GM18520 (cell line): ENCODE data around the gene RERE.

Experiments used
- ATAC-seq: cut with Tn5 transposase; IDR thresholded peaks from one replicate; pipeline ENCODE4 v1.9.1; 2021; ENCODE audit not compliant: unreplicated experiment

The RERE gene

DNA sequence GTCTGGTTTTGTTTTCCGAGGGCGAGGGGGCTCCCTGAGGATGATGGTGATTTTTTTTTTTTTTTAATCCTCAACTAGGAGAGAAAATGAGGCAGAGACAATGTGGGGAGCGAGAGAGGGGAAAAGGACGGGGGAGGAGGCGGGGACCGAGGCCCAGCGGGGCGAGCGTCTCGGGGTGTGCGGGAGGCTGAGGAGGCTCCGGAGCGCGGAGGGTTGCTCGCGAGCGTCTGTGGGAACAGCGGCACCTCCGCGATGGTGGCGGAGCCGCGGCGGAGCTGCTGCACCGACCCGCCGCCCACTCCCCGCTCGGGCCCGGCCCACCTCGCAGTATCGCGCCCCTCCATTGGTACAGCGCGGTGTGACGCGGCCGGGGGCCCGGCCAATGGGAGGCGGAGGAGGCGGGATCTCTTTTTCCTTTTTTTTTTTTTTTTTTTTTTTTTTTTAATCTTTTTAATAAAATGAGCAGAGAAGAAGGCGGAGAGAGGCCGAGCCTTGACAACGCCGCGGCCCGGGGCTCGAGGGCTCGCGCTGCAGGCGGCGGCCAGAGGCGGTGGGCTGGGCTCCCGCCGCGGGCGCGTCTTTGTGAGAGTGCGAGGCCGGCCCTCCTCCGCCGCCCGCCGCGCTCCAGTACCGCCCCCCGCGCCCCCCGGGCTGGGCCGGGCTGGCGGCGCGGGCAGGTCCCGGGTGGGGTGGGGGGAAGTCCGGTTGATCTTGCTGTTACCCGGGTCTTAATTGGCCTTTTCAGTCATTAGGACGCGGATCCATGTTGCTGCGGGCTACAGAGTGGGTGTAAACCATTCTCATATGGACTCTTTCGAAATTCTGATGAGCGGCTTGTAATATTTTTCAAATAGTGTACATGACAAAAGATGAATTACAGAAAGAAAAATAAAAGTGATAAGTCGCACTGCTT, at the start of gene RERE:
TSS of gene RERE (minus strand) at position 229 of the 913 bp plus-strand sequence.
- ATAC-seq: peak; percentile 82

DNA sequence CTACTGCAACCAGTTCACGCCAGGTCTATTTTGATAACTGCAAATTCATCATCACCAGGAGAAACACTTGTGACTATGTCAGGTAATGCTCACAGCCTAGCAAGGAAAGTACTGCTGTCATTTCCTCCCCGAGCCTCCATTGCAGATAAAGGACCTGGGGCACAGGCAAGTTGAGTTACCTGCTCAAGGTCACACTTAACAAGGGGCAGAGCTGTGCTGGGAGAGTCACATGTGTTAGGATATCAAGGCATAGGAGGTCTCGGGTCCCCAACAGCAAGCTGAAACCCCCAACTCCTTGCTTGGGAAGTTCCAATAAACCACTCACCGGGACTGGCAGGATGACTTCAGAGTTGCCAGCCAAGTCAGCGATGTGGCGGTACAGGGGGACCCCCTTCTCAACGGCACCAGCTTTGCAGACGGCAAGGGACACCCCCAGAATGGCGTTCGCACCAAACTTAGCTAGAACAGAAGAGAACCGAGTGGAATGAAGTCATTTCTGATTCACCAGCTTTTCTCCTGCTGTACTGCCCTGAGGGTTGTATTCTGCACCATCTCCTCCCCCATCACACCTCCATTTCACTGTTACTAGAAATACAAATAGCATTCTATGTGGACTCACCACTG, 49.5 kb upstream of the RERE start:
- no peak for ATAC-seq

DNA sequence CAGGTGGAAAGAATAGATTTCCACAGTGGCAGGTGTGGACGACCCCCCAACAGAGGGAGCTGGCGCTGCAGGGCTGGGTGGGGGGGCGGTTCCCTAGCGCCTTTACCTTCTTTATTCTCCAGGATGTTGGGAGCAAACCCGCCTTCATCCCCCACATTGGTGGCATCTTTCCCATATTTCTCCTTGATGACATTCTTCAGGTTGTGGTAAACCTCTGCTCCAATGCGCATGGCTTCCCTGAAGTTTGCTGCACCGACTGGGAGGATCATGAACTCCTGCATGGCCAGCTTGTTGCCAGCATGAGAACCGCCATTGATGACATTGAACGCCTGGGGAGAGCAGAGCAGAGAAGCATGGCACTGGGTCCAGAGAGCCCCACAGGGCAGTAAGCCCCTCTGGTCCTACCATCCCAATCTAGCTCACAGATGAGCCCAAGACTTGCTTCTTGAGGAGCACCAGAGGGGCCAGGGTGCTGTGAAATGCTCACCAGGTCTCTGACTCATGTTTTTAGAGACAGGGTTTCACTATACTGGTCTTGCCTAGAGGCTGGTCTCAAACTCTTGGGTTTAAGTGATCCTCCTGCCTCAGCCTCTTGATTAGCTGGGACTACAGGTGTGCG, 48.8 kb upstream of the RERE start:
- no peak for ATAC-seq

DNA sequence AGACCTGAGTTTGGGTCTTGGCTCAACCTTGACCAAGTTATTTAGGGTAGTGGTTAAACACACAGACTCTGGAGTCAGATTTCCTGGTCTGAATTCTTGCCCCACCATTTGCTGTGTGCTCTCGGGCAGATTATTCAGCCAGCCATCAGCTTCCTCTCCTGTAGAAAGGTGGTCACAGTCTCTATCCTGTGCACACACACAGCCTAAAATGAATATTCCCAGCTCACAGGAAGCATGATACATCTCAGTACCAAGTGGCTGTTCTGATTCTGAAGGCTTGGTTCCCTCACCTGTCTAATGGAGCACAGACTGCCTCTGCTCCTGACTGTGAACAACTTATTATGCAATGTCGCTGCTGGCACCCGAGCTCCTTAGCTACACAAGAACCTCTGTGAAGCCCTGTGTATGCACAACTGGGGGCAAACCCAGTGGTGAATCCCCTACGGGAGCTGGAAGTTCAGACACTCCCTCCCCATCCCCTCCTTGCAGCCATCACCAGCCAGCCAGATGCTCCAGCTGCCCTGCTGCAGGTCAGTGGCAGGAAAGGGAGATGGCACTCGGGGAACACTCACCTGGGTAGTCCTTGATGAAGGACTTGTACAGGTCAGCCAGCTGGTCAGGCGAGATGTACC, 47.4 kb upstream of the RERE start:
- ATAC-seq: no peak

DNA sequence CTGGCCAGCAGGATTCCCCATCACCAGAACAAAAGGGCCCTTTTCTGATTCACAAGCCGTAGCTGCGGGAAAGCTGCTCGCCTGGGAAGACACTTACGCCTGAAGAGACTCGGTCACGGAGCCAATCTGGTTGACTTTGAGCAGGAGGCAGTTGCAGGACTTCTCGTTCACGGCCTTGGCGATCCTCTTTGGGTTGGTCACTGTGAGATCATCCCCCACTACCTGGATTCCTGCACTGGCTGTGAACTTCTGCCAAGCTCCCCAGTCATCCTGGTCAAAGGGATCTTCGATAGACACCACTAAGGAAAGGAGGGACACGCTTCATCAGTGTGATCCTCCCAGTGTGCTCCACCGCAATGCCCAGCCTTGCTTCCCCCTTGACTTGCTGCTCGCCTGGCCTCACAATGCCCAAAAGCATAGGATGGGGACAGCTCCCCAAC, 46.4 kb upstream of the RERE start:
- ATAC-seq: no peak

DNA sequence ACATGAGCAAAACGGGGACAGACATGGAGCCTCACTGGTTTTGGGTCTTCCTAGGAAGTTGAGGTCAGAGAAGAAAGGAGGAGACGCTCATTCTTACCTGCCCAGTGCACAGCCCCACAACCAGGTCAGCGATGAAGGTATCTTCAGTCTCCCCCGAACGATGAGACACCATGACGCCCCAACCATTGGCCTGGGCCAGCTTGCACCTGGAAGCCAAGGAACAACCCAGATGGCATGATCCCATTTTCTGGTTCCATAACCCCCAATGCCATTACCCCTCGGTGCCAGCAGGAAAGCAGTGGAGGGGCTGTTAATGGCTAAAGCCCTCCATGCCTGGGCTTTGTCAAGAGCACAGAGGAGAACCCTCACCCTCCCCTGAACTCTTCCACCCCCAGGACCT, 45.7 kb upstream of the RERE start:
- no peak for ATAC-seq

DNA sequence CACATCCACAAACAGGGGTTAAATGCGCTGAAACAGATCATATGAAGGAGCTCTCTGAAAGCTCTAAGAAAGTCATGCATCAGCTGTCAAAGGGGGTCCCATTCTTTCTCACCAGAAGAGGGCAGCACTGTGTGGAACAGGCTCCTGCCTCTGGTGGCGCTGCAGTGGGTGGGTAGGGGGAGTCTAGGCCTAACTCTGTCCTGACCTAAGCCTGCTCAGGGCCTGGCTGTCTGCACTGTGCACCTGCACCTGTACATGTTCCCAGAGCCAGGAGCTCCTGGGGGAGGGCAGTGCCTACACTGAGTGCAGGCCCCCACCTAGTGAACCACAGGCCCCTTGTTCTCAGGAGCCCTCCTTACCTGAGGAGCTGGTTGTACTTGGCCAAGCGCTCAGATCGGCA, 45.1 kb upstream of the RERE start:
- ATAC-seq: no peak

DNA sequence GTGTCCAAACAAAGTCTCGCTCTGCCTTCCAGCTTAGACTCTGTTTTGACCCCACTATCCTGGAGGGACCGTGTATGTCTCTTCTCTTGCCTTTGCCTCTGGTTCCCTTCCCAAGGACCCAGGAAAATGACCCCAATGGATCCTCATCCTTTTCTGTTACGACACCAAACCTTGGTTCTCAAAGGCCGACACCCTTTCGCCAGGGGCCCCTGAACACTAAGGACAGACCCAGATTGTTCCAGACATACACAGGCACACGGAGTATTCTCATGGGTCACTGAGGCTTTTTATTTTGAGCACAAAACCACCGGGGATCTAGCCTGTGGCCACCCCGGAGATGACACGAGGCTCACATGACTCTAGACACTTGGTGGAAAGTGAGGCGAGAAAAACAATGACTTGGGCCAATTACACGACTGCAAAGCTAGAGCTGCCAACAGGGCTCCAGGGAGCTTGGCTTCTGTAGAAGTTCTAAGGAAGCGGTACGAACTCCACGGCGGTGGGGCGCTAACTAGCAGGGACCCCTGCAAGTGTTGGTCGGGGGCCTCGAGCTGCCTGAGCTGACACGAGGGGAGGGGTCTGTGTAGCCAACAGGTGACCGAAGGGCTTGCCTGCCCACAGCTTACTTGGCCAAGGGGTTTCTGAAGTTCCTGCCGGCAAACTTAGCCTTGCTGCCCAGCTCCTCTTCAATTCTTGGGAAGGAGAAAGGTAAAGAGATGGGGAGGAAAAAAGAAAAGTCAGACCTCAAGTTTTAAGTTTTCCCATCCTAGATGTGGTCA, 43.5 kb upstream of the RERE start:
- ATAC-seq: no peak

DNA sequence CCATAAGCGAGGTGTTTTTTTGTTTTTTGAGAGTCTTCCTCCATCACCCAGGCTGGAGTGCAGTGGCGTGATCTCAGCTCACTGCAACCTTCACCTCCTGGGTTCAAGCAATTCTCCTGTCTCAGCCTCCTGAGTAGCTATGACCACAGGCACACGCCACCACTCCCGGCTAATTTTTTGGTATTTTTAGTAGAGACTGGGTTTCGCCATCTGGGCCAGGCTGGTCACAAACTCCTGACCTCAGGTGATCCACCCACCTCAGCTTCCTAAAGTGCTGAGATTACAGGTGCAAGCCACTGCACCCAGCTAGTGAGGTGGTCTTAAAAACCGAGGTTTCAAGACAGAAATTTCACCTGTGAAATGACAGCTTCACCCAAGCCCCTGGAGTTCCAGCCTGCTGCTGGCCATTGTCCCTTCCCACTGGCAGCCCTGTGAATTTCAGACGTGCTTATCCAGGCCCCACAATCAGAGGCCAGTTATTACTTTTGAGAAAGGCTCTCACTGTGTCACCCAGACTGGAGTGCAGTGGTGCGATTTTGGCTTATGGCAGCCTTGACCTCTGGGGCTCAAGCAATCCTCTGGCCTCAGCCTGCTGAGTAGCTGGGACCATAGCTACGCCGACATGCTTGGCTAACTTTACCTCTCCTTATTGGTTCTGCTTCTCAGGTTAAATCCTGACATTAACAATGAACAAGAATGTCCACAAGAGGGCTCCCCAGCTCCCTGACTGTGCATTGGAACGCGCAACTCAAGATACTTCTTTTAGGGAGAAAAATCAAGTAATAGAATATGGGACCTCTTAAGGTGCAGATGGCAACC, 41.7 kb upstream of the RERE start:
- ATAC-seq: no peak

DNA sequence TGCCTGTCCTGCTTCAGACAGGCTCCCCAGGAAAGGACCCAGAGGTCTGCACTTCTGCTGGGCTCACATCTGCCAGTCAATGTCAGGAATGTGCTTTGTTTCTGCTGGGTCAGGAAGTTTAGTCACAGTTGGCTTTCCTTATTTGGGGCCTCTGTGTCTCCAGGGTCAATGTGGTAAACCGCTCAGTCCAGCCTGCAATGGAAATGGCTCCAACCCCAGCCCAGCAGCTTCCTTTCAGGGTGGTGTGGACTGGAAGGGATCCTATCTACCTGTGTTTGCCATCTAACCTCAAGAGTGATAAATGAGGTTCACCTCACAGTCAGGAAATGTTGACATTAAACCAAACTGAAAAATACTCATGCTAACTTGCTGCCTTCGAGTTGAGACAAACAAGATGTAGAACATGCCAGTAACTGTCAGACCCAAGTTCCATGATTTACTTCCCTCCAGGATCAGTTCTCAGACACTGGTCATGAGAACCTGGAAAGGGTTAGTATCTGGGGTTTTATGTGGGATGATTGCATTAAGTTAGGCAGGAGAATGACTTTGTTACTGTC, 40.8 kb upstream of the RERE start:
- no peak for ATAC-seq

DNA sequence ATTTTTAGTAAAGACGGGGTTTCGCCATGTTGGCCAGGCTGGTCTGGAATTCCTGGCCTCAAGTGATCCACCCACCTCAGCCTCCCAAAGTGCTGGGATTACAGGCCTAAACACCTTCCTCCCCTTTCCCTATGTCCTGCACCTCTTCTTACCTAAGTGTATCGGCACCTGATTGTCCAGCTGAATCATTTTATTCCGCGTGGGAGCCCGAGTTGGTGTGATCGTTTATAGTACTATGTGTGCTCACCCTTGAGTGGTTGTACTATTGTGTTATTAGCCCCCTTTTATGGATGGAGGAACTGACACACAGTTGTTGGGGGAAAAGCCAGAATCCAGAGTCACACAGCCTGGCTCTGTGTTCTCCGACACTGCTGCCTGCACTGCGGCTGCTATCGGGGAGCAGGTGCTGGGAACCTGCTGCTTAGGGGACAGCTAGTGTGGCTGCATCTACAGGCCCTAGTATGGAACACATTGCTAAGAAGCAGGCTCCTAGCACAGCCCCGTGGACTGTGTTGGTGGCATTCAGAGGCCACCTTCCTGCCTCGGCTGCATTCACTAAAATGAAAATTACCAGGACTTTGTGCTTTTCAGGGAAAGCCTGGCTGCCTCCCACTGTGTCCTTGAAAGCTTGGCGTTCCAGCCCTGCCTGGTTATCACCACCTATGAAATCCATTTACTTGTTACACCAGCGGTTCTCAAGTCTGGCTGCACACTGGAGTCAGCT, 39.4 kb upstream of the RERE start:
- no peak for ATAC-seq

DNA sequence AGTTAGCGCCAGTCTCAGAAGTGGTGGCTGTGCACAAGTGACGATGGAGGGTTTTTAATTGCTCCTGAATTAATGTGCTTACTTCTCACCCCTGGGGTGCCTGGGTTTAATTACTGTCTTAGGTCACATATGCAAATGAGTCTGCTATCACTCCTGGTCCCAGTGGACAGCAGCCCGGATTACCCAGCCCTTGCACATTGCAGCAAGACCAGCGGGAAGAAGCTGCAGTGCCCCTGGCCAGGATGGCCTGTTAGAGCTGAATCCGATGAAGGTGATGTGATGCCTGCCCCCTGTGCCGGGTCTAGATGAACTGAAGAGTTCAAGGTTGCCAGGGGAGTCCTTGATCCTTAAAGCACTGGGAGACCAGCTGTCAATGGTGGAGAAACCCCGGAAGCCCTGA, 36.8 kb upstream of the RERE start:
- no peak for ATAC-seq

DNA sequence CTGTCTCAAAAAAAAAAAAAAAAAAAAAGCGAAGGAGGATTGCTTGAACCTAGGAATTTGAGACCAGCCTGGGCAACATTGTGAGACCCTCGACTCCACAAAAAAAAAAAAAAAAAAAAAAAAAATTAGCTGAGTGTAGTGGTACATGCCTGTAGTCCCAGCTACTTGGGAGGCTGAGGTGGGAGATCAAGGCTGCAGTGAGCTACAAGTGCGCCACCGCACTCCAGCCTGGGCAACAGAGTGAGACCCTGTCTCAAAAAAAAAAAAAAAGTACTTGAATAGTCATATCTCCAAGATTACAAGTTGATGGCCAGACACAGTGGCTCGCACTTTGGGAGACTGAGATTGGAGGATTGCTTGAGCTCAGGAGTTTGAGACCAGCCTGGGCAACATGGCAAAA, 33.6 kb upstream of the RERE start:
- no peak for ATAC-seq

DNA sequence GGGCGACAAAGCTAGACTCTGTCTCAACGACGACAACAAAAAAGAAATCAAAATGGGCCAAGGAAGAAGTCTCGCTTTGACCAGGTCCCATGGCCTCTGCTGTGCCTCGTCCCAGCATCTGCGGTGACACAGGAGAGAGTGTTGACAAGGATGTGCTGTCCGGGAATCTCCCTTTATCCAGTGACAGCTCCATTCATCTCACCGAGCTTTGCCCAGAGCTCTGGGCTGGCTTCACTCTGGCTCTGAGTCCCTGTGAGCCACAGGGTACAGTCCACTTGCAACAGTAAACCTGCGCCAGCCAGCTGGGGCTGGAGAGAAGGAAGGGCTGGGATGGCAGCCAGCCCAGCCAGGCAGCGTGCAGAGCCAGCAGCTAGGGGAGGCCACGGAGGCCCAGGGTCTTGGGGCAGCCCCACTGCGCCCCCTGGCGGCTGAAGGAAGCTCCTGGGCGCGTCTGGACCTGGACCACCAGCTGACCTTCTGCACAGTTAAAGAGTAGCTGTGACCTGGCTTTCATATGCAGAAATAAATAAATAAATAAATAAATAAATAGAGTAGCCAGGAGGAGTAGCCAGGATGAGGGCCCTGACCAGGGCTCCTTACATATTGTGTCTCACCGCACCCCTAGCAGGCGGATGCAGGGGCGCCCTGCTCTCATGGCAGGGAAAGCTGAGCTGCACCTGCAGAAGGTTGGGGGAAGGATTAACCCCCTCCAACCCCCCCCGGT, 31.4 kb upstream of the RERE start:
- no peak for ATAC-seq

DNA sequence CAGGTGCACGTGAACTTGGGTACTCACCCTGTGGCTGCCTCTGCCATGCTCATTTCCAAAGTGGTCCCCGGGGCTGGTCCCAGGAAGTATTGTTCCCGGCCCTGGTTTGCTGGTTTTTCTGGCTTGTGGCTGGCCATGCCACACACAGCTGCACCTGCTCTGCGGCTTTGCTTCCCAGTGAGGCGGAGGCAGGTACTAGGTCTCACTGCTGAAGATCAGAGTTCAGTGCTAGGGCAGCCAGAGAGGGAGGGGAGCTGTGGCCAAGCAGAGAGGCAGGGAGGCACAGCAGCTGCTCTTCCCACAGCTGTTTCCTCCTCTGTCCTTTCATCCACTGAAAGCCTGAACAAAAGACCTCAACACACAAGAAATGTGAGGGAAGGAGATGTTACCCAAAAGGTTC, 30.6 kb upstream of the RERE start:
- ATAC-seq: no peak

DNA sequence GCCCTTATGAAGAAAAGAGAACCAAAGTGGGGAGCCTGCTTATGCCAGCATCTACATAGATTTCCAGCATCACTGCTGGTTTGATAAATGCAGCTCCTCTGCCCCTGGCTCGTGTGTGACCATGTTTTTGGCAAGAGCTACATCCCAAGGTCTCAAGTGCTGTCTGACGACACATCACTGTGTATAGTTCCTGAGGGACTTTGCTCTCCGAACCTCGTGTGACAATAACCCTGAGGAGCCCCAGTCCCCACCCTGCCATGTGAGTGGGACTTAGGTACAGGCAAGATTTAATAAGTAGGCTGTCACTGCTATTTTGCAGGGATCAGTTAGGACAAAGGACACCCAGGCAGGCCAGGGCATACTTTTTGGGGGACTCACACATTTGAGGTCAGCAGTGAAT, 28.8 kb upstream of the RERE start:
- no peak for ATAC-seq

DNA sequence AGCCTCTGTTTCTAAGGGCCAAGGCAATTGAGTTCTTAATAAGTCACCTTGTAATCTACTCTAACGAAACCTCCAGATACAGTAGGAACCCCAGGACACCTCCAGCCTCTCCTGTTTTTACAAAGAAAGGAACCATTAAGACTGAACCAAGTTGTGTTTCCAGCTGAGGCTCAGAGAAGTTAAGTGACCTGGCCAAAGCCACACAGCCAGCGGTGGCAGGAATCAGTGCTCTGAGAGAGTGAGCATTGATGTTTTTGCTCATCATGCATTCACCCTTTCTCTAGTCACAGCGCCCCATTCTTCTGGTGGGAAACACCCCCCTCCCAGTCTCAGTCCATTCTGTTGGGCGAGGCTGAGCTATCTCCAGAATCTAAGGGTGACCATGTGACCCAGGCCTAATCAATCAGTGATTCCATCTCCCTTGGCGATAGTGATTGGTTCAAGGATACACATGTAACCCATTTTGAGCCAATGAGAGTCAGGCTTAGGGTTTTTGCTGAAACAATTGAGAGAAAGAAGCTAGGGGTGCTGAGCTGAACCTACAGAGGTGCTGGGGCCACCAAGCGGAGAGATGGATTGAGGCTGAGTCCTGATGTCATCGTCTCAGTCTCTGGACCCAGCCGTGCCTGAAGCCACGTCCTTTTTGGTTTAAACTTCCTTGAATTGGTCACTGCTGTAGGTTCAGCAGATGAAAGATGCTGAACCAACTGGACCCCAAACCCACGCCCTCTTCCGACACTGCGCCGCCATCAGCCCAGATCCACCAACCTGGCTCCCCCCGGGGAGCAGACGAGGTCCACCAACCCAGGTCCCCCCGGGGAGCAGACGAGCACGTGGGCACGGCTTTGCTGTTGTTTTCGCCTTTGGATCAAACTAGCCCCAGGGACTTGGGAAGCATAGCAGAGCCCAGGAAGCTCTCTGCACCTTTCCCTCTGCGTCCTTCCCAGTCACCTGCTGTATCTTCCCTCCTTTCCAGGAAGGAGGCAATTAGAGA, 28.0 kb upstream of the RERE start:
- ATAC-seq: no peak
